HG02763 (cell line): ENCODE data around the gene PEX14.

Experiments
- ATAC-seq: cut with Tn5 transposase; IDR thresholded peaks from one replicate; pipeline ENCODE4 v1.9.1; 2021; ENCODE audit warnings: mild to moderate bottlenecking, moderate library complexity; ENCODE audit not compliant: unreplicated experiment

Gene PEX14

DNA sequence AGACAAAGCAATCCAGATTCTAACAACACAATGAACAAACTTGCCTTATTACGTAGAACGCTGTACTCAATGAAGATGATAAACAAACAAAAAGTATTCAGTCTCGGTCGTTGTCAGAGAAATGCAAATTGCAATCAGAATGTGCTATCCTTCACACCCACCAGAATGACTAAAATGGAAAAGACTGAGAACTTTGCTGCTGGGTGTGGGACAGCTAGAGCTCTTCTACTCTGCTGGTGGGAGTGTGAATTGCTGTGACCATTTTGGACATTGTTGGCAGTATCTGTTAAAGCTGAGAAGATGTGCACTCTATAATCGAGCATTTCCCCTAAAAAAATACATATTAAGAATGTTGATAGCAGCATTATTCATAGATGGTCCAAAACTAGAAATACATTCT lies 111.4 kb downstream of the PEX14 start:
- no peak for ATAC-seq

DNA sequence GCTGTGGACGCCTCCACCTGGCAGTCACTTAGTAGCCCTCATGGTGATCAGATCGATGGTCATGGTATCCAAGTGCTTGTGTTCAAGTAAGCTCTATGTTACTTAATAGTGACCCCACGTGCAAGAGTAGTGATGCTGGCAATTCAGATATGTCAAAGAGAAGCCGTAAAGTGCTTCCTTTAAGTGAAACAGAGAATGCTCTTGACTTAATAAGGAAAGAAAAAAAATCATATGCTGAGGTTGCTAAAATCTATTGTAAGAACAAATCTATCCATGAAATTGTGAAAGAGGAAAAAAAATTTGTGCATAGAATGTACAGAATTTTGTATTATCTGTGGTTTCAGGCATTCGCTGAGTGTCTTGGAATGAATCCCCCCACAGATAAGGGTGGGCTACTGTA lies 113.9 kb downstream of the PEX14 start:
- ATAC-seq, result no peak

DNA sequence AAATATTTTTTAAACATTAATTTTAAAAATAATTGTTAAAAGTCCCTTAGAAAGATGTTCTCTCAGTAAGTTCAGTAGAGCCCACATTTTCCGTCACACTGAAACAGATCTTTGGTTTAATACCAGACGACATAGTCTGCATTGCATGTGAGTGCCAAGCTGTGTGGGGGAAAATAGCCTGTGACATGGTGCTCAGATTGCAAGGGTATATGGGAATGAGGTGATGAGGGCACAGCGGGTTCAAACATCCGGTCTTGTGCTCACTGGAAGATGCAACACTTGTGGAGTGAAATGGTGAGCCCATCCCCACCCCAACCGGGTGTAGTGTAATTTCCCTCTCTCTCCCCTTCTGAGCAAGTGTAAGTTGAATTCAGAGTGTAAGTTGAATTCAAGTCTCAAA lies 114.3 kb downstream of the PEX14 start:
- no peak for ATAC-seq

DNA sequence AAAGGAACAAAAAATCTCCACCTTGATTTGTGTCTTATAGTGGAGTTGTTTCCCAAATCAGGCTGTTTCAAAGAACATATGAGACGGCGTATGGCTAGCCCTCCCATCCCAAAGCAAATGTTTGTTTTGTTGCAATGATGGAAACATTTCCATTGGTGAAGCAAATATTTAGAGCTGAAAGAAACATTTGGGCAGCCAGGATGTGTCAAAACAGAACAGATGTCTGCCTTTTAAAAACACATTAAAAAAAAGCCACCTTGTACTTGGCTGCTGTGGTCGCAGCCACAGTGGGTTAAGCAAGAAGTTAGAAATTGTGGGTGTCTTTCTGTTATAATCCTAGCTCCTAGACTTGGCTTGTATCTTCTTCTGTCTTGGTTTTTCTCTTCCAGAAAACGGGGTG lies 116.3 kb downstream of the PEX14 start:
- ATAC-seq, result no peak

DNA sequence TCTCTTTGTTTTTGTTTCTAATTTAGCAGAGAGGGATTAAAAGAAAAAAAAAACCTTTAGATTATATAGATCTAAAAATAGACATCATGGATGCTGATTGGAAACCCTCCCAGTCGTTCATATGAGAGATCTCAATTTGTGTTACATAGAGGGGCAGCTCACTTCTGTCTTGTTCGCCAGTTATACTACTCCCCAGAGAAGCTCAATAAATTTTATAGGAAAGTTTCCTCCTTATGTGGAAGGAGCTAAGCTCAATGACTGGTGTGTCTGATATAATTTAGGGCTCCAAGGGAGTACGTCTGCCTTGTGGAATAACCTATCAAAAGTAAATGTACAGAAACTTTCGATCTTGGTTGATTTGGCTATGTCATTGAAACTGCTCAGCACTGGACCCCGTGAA lies 117.6 kb downstream of the PEX14 start:
- no peak for ATAC-seq

DNA sequence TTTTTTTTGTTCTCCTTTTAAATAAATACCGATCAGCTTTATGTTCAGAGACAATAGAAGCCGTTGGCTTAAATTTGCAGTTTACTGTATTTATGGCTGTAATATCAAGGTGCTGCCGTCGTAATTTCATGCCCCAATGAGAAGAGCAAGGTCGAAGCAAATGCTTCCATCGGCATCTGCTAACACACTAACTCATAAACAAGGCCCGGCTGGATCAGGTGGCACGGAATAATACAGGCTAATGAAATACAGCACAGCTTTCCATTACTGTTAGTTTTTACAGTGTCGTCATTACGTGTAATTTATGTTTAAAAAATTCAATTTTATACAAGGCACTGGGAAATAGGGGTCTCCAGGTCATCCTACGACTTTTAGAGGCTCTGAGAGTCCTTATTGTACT lies 119.0 kb downstream of the PEX14 start:
- ATAC-seq, result no peak

DNA sequence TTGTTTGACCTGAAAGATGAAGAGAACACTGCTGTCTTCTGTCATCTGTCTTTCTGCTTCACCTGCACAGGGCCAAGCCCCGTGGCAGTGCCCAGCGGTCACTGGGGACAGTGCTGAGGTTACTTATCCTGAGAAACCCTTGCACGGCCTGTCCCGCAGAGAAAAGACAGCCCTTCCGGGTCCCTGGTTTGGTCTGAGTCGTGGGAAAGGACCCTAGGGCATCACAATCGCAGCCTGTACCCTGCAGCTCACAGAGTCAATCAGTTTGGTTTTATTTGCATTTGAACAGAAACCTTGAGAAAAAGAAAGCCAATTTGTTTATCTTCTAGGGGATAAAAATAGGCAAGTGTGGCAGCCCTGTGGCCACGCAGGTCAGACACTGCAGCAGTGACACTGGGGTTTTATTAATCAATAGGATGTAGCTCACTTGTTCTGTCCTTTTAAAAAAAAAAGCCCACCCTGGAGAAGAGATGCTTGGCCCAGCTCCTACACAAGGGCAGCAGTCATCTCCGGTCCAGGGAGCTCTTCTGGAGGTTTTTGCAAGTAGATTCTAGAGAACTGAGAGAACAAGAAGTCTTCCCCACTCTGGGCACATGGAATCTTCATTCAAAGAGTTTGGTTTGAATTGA lies 120.0 kb downstream of the PEX14 start:
- no peak for ATAC-seq

DNA sequence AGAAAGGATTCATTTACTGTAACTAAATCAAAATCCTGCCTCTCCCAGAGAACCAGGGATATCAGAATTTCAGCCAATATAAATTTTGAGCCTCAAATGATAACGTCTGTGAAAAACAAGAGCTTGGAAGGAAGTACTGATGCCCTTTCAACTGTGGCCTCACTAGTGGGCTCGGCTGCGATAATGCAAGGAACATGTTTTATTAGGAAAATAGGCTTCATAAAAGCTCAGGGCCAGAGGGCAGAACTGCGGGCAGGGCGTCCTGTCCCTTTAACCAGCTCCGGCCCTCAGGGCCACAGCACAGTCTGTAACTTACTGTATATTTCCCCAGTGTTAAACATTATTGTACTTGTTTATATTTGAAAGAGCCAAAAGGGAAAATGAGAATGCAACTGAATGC lies 122.0 kb downstream of the PEX14 start:
- no peak for ATAC-seq

DNA sequence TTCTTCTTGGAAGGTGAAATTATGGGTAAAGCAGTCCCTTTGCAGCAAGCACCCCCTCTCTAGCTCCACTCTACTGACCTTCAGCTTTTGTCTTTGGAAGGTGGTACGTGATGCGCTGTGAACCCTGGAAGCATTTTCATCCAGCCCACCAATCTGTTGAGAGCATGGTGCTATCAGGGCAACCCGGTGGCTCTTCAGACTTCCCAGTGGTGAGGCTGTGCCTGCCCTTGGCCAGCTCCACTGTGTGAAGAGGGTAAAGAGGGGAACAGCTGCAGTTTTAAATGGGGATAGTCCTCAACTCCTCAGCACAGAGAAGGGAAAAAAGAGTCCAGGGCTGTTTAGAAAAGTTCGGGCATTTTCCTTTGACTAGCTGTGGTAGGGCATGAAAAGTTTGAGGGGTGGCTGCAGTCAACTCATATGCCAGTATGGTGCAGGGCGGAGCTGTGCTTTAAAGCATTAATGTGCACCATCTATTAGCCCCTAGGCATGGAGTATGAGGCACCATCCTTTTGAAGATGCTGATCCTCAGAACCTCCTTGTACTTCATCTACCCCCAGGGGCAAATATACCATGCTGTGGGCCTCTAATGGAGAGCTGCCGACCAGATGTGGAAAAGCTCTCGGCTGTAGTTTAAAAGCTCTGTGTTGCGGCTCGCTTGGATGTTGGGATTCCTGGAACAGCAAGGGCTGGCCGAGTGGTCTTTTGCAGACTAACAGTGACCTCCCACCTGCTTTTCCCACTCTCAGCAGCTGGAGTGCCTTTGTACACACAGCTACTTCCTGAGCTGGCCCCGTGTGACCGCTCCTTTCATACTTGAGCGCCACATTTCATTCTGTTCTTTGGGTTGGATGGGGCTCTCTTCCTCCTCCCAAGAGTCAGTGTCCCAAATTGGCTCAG lies 123.0 kb downstream of the PEX14 start:
- ATAC-seq, result no peak

DNA sequence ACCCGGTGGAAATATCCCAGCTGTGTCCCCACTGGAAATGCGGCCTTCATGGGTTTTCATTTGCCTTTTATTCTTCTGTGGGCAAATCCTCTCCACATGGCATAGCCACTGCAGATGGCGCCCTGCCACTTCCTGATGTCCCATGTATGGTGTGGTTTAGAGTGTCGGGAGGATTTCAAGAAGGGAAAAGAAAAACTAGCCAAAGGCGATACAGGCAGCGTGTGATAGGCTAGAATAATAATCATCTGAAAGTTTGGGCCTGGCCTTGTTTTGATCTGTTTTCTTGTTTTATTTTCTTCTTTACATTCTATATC lies 123.6 kb downstream of the PEX14 start:
- no peak for ATAC-seq

DNA sequence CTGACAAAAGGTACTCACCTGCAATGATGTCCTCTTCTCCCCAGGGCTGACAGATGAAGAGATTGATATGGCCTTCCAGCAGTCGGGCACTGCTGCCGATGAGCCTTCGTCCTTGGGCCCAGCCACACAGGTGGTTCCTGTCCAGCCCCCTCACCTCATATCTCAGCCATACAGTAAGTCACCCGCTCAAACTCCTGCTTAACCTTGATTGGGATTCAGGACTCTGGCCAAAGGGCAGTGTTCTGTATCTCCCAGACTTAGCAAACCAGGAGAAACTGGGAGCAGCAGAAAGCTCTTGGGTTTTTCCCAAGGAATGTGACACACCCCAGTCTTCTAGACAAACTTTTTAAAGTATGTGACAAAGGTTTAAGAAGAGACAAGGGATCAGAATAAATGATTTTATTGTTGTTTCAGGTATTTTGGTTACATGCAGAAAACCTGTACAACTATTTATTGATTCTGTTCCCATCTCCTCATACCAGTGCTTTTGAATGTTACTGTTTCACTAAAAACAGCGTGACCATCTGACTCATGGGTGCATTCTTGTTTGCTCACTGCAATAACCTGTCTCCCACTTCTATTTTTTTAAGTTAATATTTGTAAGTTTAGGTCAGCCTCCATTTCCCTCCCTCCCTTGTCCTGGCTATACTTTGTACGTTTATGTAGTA lies 124.6 kb downstream of the PEX14 start:
- no peak for ATAC-seq

DNA sequence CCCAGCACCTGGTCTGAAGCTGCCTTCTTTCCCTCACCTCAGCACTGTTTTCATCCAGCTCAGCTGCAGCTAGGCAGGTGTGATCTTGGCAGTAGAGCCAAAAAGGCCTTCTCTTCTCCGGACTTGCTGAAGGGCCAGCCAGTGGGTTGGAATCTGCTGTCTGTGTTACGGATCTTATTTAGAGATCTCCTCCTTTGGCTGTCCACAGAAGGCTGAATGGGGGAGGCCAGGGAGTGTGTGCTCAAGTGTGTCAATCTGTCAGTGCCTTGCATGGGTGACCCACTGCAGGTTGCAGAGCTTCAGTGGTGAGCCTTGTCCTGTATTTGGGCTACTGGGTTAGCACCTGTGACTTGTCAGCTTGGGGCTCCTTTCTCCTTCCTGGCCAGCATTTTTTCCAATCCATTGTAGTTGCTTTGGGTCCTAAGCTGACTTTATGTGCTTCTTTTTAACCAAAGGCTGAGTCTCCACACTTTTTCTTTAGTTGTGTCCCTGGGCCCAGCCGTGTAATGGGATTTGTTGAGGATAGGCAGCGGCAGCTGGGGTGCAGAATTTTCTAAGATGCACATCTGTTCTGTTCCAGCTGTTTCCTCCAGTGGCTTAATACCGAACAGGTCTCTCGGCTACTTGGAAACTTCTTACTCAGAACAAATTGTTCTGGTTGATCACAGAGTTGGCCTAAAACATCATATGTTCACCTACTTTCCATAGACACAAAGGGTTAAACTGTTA lies 126.8 kb downstream of the PEX14 start:
- ATAC-seq, result no peak

DNA sequence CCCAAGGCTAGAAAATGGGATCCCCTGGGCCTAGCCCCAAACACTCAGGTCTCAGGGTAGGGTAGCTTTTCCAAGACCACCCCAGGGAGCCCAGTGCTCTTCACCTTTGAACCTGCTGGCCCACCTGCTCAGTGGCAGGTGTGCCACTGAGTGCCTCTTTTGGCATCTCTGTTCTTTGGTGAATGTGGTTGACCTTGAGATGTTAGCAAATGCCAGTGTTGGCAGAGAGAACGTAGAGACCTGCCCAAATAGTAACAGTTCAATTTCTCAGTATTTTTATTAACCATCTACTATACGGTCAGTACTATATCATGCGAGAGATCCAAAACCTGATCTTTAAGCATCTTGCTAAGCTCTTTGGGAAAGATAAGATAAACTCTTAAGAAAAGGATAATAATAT lies 128.2 kb downstream of the PEX14 start:
- ATAC-seq, result no peak

DNA sequence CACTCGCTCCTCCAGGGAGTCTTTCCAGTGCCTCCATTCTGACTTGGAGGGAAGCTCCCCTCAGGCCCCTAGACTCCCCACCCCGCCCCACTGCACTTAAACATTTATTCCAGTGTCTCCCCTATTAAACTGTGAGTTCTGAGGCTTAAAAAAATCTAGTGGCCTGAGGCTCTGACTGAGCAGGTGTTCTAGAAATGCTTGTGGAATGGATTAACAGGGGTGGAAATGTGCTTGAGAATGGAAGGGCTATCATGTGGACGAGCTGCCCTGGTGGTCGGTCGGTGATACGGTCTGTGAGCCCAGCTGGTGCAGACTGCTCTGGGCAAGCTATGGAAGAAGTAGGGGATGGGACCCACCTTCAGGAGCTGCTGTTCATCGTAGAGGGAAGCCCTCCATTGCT lies 130.2 kb downstream of the PEX14 start:
- no peak for ATAC-seq

DNA sequence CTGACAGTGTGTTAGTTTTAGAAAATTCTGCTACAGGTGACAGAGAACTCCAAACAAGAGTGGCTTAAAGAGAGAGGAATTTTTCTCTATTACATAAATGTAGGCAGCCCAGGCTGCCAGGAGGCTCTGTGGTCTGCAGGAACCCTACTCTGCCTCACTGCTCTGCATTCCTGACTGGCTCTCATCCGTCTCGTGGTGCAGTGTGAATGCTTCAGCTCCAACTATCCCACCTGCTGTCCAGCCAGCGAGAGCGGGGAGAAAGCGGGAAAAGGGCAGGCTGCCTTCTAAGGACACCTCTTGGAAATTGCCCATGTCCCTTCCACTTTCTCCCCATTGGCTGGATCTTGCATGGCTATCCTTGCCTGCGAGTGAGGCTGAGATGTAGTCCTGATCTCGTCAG lies 131.3 kb downstream of the PEX14 start:
- ATAC-seq, result no peak

DNA sequence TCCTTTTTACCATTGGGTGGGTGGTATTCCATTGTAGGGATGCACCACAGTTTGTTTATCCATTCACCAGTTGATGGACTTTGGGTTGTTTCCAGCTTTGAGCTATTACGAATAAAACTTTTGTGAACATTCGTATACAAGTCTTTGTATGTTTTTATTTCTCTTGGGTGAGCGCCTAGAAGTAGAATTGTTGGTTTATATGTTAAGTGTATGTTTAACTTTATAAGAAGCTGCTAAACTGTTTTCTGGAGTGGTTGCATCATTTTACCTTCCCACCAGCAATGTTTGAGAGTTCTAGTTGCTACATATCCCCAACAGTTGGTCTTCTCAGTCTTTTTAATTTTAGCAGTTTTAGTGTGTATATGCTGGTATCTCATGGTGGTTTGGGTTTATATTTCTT lies 132.5 kb downstream of the PEX14 start:
- no peak for ATAC-seq

DNA sequence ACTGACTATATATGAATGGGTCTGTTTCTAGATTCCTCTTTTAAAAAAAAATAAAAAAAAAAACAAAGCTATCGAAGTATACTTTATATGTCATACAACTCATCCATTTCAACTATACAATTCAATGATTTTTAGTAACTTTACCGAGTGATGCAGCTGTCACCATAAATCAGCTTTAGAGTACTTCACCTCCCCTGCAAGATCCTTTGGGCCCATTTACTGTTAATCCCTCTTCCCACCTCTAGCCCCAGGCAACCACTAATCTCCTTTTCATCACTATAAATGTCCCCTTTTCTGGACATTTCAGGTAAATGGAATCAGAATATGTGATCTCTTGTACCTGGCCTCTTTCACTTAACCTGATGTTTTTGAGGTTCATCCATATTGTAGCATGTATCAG lies 133.9 kb downstream of the PEX14 start:
- no peak for ATAC-seq

DNA sequence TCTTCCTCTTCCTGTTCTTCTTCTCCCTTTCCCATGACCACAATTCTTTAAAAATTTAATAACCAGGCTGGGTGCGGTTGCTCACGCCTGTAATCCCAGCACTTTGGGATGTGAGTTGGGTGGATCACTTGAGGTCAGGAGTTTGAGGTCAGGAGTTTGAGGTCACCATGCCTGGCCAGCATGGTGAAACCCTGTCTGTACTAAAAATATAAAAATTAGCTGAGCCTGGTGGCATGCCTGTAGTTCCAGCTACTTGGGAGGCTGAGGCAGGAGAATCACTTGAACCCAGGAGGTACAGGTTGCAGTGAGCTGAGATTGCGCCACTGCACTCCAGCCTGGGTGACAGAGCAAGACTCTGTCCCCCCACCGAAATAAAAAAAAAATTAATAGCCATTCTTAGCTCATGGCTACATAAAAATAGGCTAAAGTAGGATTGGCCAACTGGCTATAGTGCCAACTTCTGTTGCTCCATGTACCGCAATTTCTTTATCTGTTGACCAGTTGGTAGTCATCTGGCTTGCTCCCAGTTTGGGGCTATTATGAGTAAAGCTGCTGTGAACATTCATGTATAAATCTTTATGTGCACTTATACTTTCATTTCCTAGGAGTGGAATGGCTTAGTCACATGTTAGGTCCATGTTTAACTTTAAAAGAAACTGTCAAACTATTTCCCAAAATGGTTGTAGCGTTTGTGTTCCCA lies 136.3 kb downstream of the PEX14 start:
- ATAC-seq, result no peak

DNA sequence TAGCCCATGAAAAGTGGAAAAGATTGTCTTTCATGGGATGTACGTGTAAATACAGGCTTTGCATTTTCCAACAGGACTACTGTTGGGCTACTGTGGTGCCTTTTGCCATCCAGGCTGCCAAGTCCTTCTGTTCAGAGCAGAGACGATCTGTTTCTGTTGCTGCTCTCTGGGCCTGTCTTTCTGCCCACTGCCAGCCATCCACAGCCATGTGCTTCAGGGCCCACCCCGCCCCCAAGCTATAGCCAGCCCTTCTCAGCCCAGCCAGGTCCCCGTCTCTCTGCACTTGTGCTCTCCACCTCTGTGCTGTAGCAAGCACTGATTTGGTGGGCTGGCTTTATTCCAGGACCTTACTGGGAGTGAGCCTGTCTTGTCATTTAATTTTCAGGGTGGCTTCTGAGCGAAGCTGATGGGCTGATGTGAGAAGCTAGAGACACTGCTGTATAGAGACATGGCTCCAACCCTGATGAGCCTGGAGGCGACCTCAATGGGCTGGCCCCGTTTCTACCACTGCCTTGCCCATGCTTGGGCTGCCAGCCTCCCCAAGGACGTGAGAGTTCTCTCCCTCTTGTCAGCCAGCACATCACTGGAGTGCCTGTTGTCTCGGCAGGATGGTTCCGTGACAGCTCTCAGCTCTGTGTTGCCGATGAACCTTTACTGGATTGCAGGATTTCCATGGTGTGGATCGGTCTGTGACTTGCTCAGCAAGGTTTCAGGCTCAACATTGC lies 137.8 kb downstream of the PEX14 start:
- ATAC-seq, result no peak

DNA sequence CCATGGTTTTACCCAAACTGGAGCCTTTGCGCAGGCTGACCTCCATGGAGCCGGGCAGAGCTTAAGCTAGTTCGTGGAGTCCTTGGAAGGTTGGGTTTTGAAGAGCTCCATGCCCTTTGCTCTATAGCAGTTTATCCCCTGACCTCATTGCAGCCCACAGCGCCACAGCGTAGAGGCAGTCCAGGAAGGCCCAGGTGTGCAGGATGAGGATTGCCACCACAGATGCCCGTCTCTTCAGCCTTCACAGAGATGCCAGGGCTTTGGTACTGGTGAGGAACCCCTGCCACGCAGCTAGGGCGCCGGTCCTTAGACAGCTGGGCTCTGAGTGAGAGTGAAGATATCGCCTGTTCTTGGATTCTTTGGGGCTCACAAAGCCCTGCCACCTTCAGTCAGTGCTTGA lies 138.6 kb downstream of the PEX14 start:
- ATAC-seq, result no peak
